Tibial artery (tissue), 4 donors: ENCODE measurements around the gene S100A9.
"Not testable (repeated sequence)": the region's sequence is repeated elsewhere in the genome, so short reads cannot be mapped to it uniquely, and the experiment has no call there.

ENCODE experiments used
- DNase-seq, 2 donors: peaks; one replicate each; pipeline ENCODE4 v3.0.0-alpha.2; 2019
- H3K27ac ChIP-seq, 2 donors: fragments of 200-600 bp; sonication (generic) in 1 of 2; 1 replicate in 1 of 2; 2 replicates in 1 of 2; pipeline ENCODE4 v1.5.1; 2018 to 2019; ENCODE audit warnings: mild to moderate bottlenecking in 1 of 2
- H3K27me3 ChIP-seq, 2 donors: fragments of 200-600 bp; sonication (generic) in 1 of 2; one replicate each; pipeline versions ENCODE4 v1.5.1 to v1.6.0; 2016 to 2019
- H3K36me3 ChIP-seq, 3 donors: fragments of 200-600 bp; sonication (generic) in 2 of 3; one replicate each; pipeline ENCODE4 v1.5.1; 2016 to 2019; ENCODE audit warnings: mild to moderate bottlenecking in 2 of 3
- H3K4me1 ChIP-seq, 4 donors: fragments of 200-600 bp; sonication (generic) in 2 of 4; 1 replicate in 3 of 4; 2 replicates in 1 of 4; pipeline ENCODE4 v1.5.1; 2016 to 2019
- H3K4me3 ChIP-seq, 2 donors: fragments of 200-600 bp; sonication (generic) in 1 of 2; 1 replicate in 1 of 2; 2 replicates in 1 of 2; pipeline ENCODE4 v1.5.1; 2018 to 2019; ENCODE audit warnings: mild to moderate bottlenecking in 2 of 2
- H3K9me3 ChIP-seq, 3 donors: fragments of 200-600 bp; sonication (generic) in 1 of 3; one replicate each; pipeline ENCODE4 v1.5.1; 2016 to 2019
- intact Hi-C: fragments of 100-400 bp; cut with DNase I; formaldehyde crosslinking; loops from one replicate; pipeline ENCODE4 v1.15.0; 2023; ENCODE audit warnings: low total_unique reads
- TF ChIP-seq, protein P1 (sequence below), 2 experiments: fragments of 200-600 bp in 1 of 2; fragments of 450-650 bp in 1 of 2; IDR thresholded peaks; one replicate each; pipeline ENCODE4 v1.5.1; 2017 to 2019; ENCODE audit warnings: antibody characterized with exemption in 2 of 2, mild to moderate bottlenecking in 1 of 2, moderate library complexity in 1 of 2

S100A9 gene

GRCh38 chr1:153346077-153346723, 11.5 kb upstream of the S100A9 start:
- no peak overlapping the region for H3K4me3 ChIP-seq
- H3K36me3 ChIP-seq = no peaks in the 10 kb centered on the region
- TF ChIP-seq, protein P1, sequence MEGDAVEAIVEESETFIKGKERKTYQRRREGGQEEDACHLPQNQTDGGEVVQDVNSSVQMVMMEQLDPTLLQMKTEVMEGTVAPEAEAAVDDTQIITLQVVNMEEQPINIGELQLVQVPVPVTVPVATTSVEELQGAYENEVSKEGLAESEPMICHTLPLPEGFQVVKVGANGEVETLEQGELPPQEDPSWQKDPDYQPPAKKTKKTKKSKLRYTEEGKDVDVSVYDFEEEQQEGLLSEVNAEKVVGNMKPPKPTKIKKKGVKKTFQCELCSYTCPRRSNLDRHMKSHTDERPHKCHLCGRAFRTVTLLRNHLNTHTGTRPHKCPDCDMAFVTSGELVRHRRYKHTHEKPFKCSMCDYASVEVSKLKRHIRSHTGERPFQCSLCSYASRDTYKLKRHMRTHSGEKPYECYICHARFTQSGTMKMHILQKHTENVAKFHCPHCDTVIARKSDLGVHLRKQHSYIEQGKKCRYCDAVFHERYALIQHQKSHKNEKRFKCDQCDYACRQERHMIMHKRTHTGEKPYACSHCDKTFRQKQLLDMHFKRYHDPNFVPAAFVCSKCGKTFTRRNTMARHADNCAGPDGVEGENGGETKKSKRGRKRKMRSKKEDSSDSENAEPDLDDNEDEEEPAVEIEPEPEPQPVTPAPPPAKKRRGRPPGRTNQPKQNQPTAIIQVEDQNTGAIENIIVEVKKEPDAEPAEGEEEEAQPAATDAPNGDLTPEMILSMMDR (IDR thresholded peaks at IDR 0.05) = no peak
- H3K27me3 ChIP-seq = peaks cover 0 to 60% of the 10 kb centered on the region in 2 donors
- H3K4me1 ChIP-seq = no peaks in the 10 kb centered on the region
- H3K27ac ChIP-seq = no peak overlapping the region
- DNase-seq = no peak
- H3K9me3 ChIP-seq = no peaks in the 10 kb centered on the region
- intact Hi-C loops = no loop called here

GRCh38 chr1:153347049-153347448, 10.6 kb upstream of the S100A9 start:
- DNase-seq, intact Hi-C loops: not testable (repeated sequence)

GRCh38 chr1:153347856-153348255, 9.8 kb upstream of the S100A9 start:
- intact Hi-C loops = no loop called here
- no peaks in the 10 kb centered on the region for H3K9me3 ChIP-seq
- DNase-seq = no peak
- no peak overlapping the region for H3K27ac ChIP-seq
- no peaks in the 10 kb centered on the region for H3K36me3 ChIP-seq
- TF ChIP-seq, protein P1 (IDR thresholded peaks at IDR 0.05) = no peak
- H3K4me3 ChIP-seq = no peak overlapping the region
- H3K4me1 ChIP-seq = no peaks in the 10 kb centered on the region
- H3K27me3 ChIP-seq = peaks cover 0 to 59% of the 10 kb centered on the region in 2 donors

More at GRCh38 chr1:153347049-153347448, 10.6 kb upstream of the S100A9 start:
- peaks cover 0 to 61% of the 10 kb centered on the region in 2 donors for H3K27me3 ChIP-seq
- H3K9me3 ChIP-seq, H3K4me1 ChIP-seq, H3K36me3 ChIP-seq, H3K4me3 ChIP-seq, H3K27ac ChIP-seq: not testable (repeated sequence)

DNA sequence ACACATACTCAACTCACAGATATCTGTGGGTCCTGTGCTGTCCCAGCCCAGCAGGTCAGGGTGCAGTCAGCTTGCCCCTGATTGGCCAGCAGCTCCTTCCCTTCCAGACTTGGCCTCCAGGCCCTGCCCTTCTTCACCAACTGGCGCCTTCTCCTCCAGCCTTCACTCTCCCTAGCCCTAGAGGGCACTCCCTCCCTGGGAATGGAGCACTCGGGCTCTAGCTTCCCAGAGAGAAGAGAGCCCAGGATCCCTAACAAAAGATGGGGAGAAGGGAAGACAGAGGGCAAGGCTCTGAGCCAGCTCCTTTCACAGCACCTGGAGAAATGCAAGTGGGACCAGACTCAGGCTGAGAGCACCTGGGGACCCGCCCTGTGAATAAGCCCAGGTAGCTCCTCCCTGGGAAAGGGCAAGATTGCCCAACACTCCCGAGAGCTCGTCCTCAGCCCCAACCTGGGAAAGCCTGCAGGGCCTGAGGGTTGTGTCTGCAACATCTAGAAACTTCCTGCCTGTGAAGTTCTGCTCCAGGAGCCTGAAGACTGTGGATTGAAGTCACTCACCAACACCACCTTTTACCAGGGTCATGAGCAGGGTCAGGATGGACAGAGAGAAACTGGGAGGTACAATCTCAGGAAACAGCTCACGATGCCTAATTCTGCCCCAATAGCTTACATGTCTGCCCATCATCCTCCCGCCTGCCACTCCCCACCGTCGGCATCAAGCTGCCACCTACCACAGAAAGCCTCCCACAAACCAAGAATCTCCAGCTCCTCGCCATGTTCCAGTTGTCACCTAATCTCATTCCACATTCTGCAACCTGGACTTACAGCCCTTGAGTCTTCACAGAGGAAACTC, 8.9 kb upstream of the S100A9 start, which contains the start of gene PGLYRP4:
Gene PGLYRP4, minus strand, starts transcription at position 331 of the 852 bp plus-strand sequence. CDS start 909 bp downstream, outside the sequence.
- intact Hi-C loops = no loop called here
- no peak within 1 kb of the TSS for H3K27ac ChIP-seq
- H3K4me3 ChIP-seq = no peak within 1 kb of the TSS
- H3K36me3 ChIP-seq = no peaks in the 10 kb centered on the region
- H3K4me1 ChIP-seq = no peaks in the 10 kb centered on the region
- H3K9me3 ChIP-seq = no peaks in the 10 kb centered on the region
- TF ChIP-seq, protein P1 (IDR thresholded peaks at IDR 0.05) = no peak
- peaks cover 0 to 59% of the 10 kb centered on the region in 2 donors for H3K27me3 ChIP-seq
- DNase-seq = no peak

- Histone ChIP-seq H3K27ac (no peak overlapping the region), H3K9me3 (no peaks in the 10 kb centered on the region), H3K4me1 (no peaks in the 10 kb centered on the region), H3K4me3 (no peak overlapping the region), H3K36me3 (no peaks in the 10 kb centered on the region), H3K27me3 (peaks cover 0 to 56% of the 10 kb centered on the region in 2 donors)
- TF ChIP-seq, protein P1 (IDR thresholded peaks at IDR 0.05) = no peak
- DNase-seq = no peak
- intact Hi-C loops = loop anchor here (5.0 kb wide), 1 partner anchor 143 kb away; no protein-coding TSS in a partner anchor
Measured at GRCh38 chr1:153349363-153350320, 8.0 kb upstream of the S100A9 start.
